ENCODE measurements around the gene DDB1. TPM values are rescaled to one million over a fixed set of nuclear protein-coding genes. Genes with fewer than 3 reads are reported as not detected.

DDB1 gene
- total RNA-seq, result 111 TPM
- long read RNA-seq, full-length matches to known transcripts, result 239 of 297 reads
- long read RNA-seq, partial matches to known transcripts, result 47 of 297 reads
- long read RNA-seq, other reads (novel, unspliced or antisense), result 11 of 297 reads

- DNase-seq (peak; percentile 97), ATAC-seq (ENCODE audit: poor library complexity) (peak; percentile 97)
- intact Hi-C loops (cut with DNase I), result no loop called here
These were observed at the start of gene DDB1, which contains the start of gene TKFC for GRCh38 chr11:61332797-61333549. Gene DDB1, minus strand, starts transcription at chr11:61333105. Its CDS starts 137 bp downstream, at chr11:61332968. Gene TKFC, plus strand, starts transcription at chr11:61333228. Its CDS starts 1,501 bp downstream, at chr11:61334729.

- DNase-seq (no peak), ATAC-seq (ENCODE audit: poor library complexity) (no peak)
- intact Hi-C loops (cut with DNase I), result loop anchor here (10.0 kb wide), 1 partner anchor 126 kb away; no protein-coding TSS in a partner anchor
These were observed 48.0 kb upstream of the DDB1 start for GRCh38 chr11:61380884-61381283.

GRCh38 chr11:61378713-61379313 lies 45.9 kb upstream of the DDB1 start:
- intact Hi-C loops (cut with DNase I), result no loop called here
- no peak for DNase-seq
- ATAC-seq (ENCODE audit: poor library complexity), result peak; percentile 88

GRCh38 chr11:61377461-61378160 lies 44.7 kb upstream of the DDB1 start:
- intact Hi-C loops (cut with DNase I), result no loop called here
- no peak for DNase-seq
- ATAC-seq (ENCODE audit: poor library complexity), result no peak

- no peak for ATAC-seq (ENCODE audit: poor library complexity)
- DNase-seq, result no peak
- intact Hi-C loops (cut with DNase I), result no loop called here
These were observed 42.8 kb upstream of the DDB1 start for GRCh38 chr11:61375761-61376108.

GRCh38 chr11:61372659-61373420 lies 39.9 kb upstream of the DDB1 start:
- ATAC-seq (ENCODE audit: poor library complexity), result no peak
- DNase-seq, result no peak
- intact Hi-C loops (cut with DNase I), result no loop called here

GRCh38 chr11:61370349-61371005 lies 37.6 kb upstream of the DDB1 start:
- DNase-seq (no peak), ATAC-seq (ENCODE audit: poor library complexity) (no peak)
- intact Hi-C loops (cut with DNase I), result no loop called here

- intact Hi-C loops (cut with DNase I), result no loop called here
- ATAC-seq (ENCODE audit: poor library complexity), result peak; percentile 84
- peak; percentile 74 for DNase-seq
These were observed 36.8 kb upstream of the DDB1 start for GRCh38 chr11:61369372-61370348.

GRCh38 chr11:61368646-61369045 lies 35.7 kb upstream of the DDB1 start:
- DNase-seq, result no peak
- intact Hi-C loops (cut with DNase I), result no loop called here

GRCh38 chr11:61367406-61367805 lies 34.5 kb upstream of the DDB1 start:
- no peak for DNase-seq
- intact Hi-C loops (cut with DNase I), result no loop called here
- no peak for ATAC-seq (ENCODE audit: poor library complexity)

More at GRCh38 chr11:61368646-61369045, 35.7 kb upstream of the DDB1 start:
- no peak for ATAC-seq (ENCODE audit: poor library complexity)

GRCh38 chr11:61364012-61364675 lies 31.2 kb upstream of the DDB1 start:
- DNase-seq (no peak), ATAC-seq (ENCODE audit: poor library complexity) (no peak)
- intact Hi-C loops (cut with DNase I), result no loop called here

- DNase-seq, result no peak
- intact Hi-C loops (cut with DNase I), result no loop called here
- peak; percentile 10 for ATAC-seq (ENCODE audit: poor library complexity)
These were observed 29.6 kb upstream of the DDB1 start for GRCh38 chr11:61362542-61362875.

GRCh38 chr11:61361741-61362541 lies 29.0 kb upstream of the DDB1 start, which contains the start of the genes CYB561A3 and TMEM138:
Gene CYB561A3, minus strand, starts transcription at chr11:61361882. Its CDS starts 5,169 bp downstream, at chr11:61356713.
Gene TMEM138, plus strand, starts transcription at chr11:61362374. Its CDS starts 2,017 bp downstream, at chr11:61364391.
- ATAC-seq (ENCODE audit: poor library complexity) (peak; percentile 98), DNase-seq (peak; percentile 96)
- intact Hi-C loops (cut with DNase I), result no loop called here

GRCh38 chr11:61361237-61361740 lies 28.4 kb upstream of the DDB1 start:
- intact Hi-C loops (cut with DNase I), result no loop called here
- ATAC-seq (ENCODE audit: poor library complexity), result no peak
- DNase-seq, result no peak

- DNase-seq, result no peak
- intact Hi-C loops (cut with DNase I), result no loop called here
- no peak for ATAC-seq (ENCODE audit: poor library complexity)
These were observed 26.6 kb upstream of the DDB1 start for GRCh38 chr11:61359516-61359915.

GRCh38 chr11:61358566-61358965 lies 25.7 kb upstream of the DDB1 start:
- ATAC-seq (ENCODE audit: poor library complexity) (no peak), DNase-seq (no peak)
- intact Hi-C loops (cut with DNase I), result no loop called here

All from Right ventricle myocardium superior (tissue), 1 donor.